Sigmoid colon (tissue), 7 donors: Measurements from ENCODE around the gene MTRF1. TPM values are rescaled to one million over a fixed set of nuclear protein-coding genes. Genes with fewer than 3 reads are reported as not detected.
A peak's percentile ranks its signal among the peaks of the same experiment; 100 is the strongest.

Experiments
- DNase-seq: peaks from one replicate; pipeline ENCODE4 v3.0.0-alpha.2; 2019
- H3K27ac ChIP-seq, 4 donors: fragments of 200-600 bp; sonication (generic); one replicate each; pipeline ENCODE4 v1.5.1; 2016 to 2019; ENCODE audit warnings: mild to moderate bottlenecking in 1 of 4
- H3K27me3 ChIP-seq, 3 donors: fragments of 200-600 bp; sonication (generic); one replicate each; pipeline ENCODE4 v1.5.1; 2019; ENCODE audit warnings: mild to moderate bottlenecking in 1 of 3
- H3K36me3 ChIP-seq, 4 donors: fragments of 200-600 bp; sonication (generic); one replicate each; pipeline ENCODE4 v1.5.1; 2016 to 2019
- H3K4me1 ChIP-seq, 4 donors: fragments of 200-600 bp; sonication (generic); one replicate each; pipeline ENCODE4 v1.5.1; 2017 to 2019
- H3K4me3 ChIP-seq, 4 donors: fragments of 200-600 bp; sonication (generic); one replicate each; pipeline ENCODE4 v1.5.1; 2017 to 2019; ENCODE audit warnings: mild to moderate bottlenecking in 2 of 4, moderate library complexity in 1 of 4
- H3K9me3 ChIP-seq, 4 donors: fragments of 200-600 bp in 3 of 4; sonication (generic) in 3 of 4; one replicate each; pipeline versions ENCODE4 v1.5.1 to v1.6.1; 2013 to 2019
- CTCF ChIP-seq, 4 experiments: fragments of 450-650 bp in 3 of 4; fragments of 200-600 bp in 1 of 4; IDR thresholded peaks; one replicate each; pipeline ENCODE4 v1.5.1; 2016 to 2019; ENCODE audit warnings: antibody characterized with exemption in 4 of 4, mild to moderate bottlenecking in 3 of 4, moderate library complexity in 2 of 4
- EP300 ChIP-seq, 4 donors: sonication (generic); formaldehyde crosslinking; IDR thresholded peaks; one replicate each; pipeline ENCODE4 v1.6.1; 2017; ENCODE audit warnings: antibody characterized with exemption in 4 of 4
- POLR2A ChIP-seq, 2 donors: fragments of 450-650 bp; IDR thresholded peaks; one replicate each; pipeline ENCODE4 v1.6.1; 2016; ENCODE audit warnings: antibody characterized with exemption in 2 of 2, mild to moderate bottlenecking in 2 of 2, moderate library complexity in 2 of 2
- POLR2AphosphoS5 ChIP-seq, 4 donors: sonication (generic); formaldehyde crosslinking; IDR thresholded peaks; one replicate each; pipeline ENCODE4 v1.6.1; 2017; ENCODE audit warnings: antibody characterized with exemption in 4 of 4
- WGBS, 2 donors: extraction: QIAGEN DNeasy Blood & Tissue Kit; methylation state at CpG; one replicate each; pipeline ENCODE4 v1.1.7; 2013; 5-methylcytosine and 5-hydroxymethylcytosine counted together
- intact Hi-C: fragments of 100-400 bp; cut with DNase I; formaldehyde crosslinking; loops from one replicate; pipeline ENCODE4 v1.15.1; 2023
- polyA plus RNA-seq, 3 donors: library from polyadenylated mRNA; stranded (reverse); fragments of 200-250 nt; gene quantifications; one replicate each; pipeline ENCODE4 v1.2.3, GENCODE V29; 2013
- total RNA-seq, 4 donors: library from RNA; depleted of rRNA; stranded (reverse); fragments of >200 nt; gene quantifications; one replicate each; pipeline ENCODE4 v1.1.0, GENCODE V29; 2016
- donor health status: healthy with polysubstance abuse.
- donor health status: Bipolar disorder and iron deficiency.
- donor health status: healthy.

Gene MTRF1
- total and polyA plus RNA-seq, 7 donors: 9.0 to 19.9 (median 12.5) TPM

DNA sequence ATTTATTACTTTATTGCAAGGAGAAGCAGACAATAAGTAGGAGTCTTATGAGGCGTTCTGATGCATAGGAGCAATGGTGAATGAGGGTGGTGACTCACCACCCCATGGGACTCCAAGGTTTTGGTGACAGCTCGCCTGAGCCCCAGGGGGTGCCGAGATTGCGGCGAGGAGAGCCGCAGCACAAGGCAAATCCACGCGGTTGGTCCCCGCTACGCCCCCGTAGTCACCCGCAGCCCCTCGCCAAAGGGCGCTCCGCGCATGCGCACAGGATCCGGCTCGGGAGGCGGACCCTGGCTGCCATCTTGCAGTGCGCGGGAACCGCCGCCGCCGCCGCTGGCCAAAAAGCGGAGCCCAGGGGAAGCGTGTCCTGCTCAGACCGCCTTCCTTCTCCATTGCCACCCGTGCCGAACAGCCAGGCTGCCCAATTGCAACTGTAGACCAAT is 47.6 kb upstream of the MTRF1 start, which contains the start of gene NAA16:
NAA16 (plus strand) TSS at position 305 of the 443 bp plus-strand sequence. CDS start 262 bp downstream, outside the sequence.
- peaks cover 0 to 45% (median 28%) of the 10 kb centered on the region in 4 donors for H3K4me1 ChIP-seq
- intact Hi-C loops: loop anchor here (1.0 to 5.0 kb wide), 2 partner anchors 48 to 249 kb away; partner anchors contain the start of genes MTRF1 and WBP4
- 1% methylated on average over 32 of the region's 32 CpGs for WGBS, 2 donors

GRCh38 chr13:41307884-41308640 is 44.7 kb upstream of the MTRF1 start:
- intact Hi-C loops: no loop called here
- 89 to 93% methylated on average over 11 of the region's 11 CpGs for WGBS, 2 donors
- no peak for TF ChIP-seq POLR2A (IDR thresholded peaks at IDR 0.05)
- no peak for TF ChIP-seq EP300 (IDR thresholded peaks at IDR 0.05)
- no peak for TF ChIP-seq CTCF (IDR thresholded peaks at IDR 0.05)
- TF ChIP-seq POLR2AphosphoS5 (IDR thresholded peaks at IDR 0.05): no peak
- Histone ChIP-seq H3K9me3 (no peaks in the 10 kb centered on the region), H3K4me3 (no peak overlapping the region), H3K27ac (no peak overlapping the region), H3K36me3 (no peaks in the 10 kb centered on the region), H3K4me1 (peaks cover 0 to 16% (median 7%) of the 10 kb centered on the region in 4 donors), H3K27me3 (no peaks in the 10 kb centered on the region)
- DNase-seq: no peak

More for the DNA sequence above, 47.6 kb upstream of the MTRF1 start, which contains the start of gene NAA16:
- Histone ChIP-seq H3K4me3 (peak within 1 kb of the TSS; percentile 72 to 98 (median 87)), H3K27ac (peak within 1 kb of the TSS; percentile 93 to 96 (median 94)), H3K27me3 (no peaks in the 10 kb centered on the region), H3K36me3 (no peaks in the 10 kb centered on the region), H3K9me3 (no peaks in the 10 kb centered on the region)
- no peak for TF ChIP-seq CTCF (IDR thresholded peaks at IDR 0.05)
- TF ChIP-seq EP300 (IDR thresholded peaks at IDR 0.05): no peak
- TF ChIP-seq POLR2AphosphoS5 (IDR thresholded peaks at IDR 0.05): peak; percentile 85 to 95 (median 92)
- TF ChIP-seq POLR2A (IDR thresholded peaks at IDR 0.05): peak; percentile 51 to 67
- peak; percentile 95 for DNase-seq

- intact Hi-C loops: no loop called here
- no peak for TF ChIP-seq EP300 (IDR thresholded peaks at IDR 0.05)
- no peak for TF ChIP-seq POLR2AphosphoS5 (IDR thresholded peaks at IDR 0.05)
- no peak for TF ChIP-seq POLR2A (IDR thresholded peaks at IDR 0.05)
- TF ChIP-seq CTCF (IDR thresholded peaks at IDR 0.05): no peak
- H3K36me3 ChIP-seq: no peaks in the 10 kb centered on the region
- H3K4me3 ChIP-seq: no peak overlapping the region
- no peak overlapping the region for H3K27ac ChIP-seq
- peaks cover 0 to 6% (median 0%) of the 10 kb centered on the region in 4 donors for H3K4me1 ChIP-seq
- WGBS, 2 donors: 83 to 87% methylated on average over 15 of the region's 15 CpGs
- no peaks in the 10 kb centered on the region for H3K9me3 ChIP-seq
- no peak for DNase-seq
- H3K27me3 ChIP-seq: no peaks in the 10 kb centered on the region
Measured at GRCh38 chr13:41306271-41307145, 43.1 kb upstream of the MTRF1 start.

GRCh38 chr13:41304551-41304950 is 41.2 kb upstream of the MTRF1 start:
- H3K4me1 ChIP-seq: no peaks in the 10 kb centered on the region
- no peaks in the 10 kb centered on the region for H3K36me3 ChIP-seq
- intact Hi-C loops: no loop called here
- no peak for DNase-seq
- H3K9me3 ChIP-seq: no peaks in the 10 kb centered on the region
- no peaks in the 10 kb centered on the region for H3K27me3 ChIP-seq
- TF ChIP-seq POLR2A (IDR thresholded peaks at IDR 0.05) (no peak), EP300 (IDR thresholded peaks at IDR 0.05) (no peak), POLR2AphosphoS5 (IDR thresholded peaks at IDR 0.05) (no peak), CTCF (IDR thresholded peaks at IDR 0.05) (no peak)
- H3K27ac ChIP-seq: no peak overlapping the region
- H3K4me3 ChIP-seq: no peak overlapping the region
